ENCODE data around the gene PRSS38.

DNA sequence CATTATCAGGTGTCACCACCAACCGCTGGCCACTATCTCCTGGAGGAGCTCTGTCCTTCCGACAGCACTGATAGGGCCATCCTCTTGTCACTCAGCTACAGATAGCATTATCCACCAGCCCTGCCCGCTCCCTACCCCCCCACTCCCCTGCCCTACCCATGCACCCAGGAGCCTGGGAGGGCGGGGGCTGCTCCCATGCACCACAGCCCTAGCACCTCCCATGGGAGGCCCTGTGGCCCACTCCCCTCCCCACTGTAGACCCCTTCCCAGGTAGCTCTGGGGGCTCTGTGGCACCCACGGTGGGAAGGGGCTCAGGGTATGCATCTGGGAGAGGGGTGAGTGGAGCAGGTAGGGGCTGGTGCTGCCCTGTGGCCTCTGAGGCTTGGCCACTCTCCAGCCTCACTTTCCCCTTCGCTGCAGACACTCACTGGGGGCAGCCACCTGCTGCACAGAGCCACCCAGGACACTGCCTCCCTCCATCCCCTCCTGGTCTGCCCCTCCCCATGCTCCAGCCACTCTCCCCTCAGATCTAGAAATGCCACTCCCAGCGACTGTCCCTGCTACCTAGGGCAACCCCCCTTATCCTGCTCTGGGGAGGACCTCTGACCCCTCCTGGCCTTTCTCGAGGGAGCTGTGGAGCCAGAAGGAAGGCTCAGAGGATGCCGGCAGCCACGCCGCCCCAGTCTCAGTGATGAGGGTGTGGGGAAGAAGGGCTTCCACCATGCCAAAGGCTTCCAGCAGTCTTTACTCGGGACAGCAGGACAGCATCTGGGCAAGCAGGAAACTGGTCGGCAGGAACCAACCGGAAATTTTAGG, 73.8 kb downstream of the PRSS38 start:
- TF ChIP-seq POLR2A (IDR thresholded peaks at IDR 0.05; ENCODE audit: low read depth, low read length): no peak
- no peak for TF ChIP-seq MYC (IDR thresholded peaks at IDR 0.05; ENCODE audit: insufficient read depth, insufficient read length, insufficient replicate concordance, low read length, severe bottlenecking)
- TF ChIP-seq TCF3 (IDR thresholded peaks at IDR 0.05; ENCODE audit: borderline replicate concordance, insufficient read depth, low read depth, low read length): no peak
- TF ChIP-seq CEBPB (IDR thresholded peaks at IDR 0.05; ENCODE audit: borderline replicate concordance in 1 of 2, low read depth in 2 of 2, low read length in 2 of 2): no peak
- TF ChIP-seq, protein P1, sequence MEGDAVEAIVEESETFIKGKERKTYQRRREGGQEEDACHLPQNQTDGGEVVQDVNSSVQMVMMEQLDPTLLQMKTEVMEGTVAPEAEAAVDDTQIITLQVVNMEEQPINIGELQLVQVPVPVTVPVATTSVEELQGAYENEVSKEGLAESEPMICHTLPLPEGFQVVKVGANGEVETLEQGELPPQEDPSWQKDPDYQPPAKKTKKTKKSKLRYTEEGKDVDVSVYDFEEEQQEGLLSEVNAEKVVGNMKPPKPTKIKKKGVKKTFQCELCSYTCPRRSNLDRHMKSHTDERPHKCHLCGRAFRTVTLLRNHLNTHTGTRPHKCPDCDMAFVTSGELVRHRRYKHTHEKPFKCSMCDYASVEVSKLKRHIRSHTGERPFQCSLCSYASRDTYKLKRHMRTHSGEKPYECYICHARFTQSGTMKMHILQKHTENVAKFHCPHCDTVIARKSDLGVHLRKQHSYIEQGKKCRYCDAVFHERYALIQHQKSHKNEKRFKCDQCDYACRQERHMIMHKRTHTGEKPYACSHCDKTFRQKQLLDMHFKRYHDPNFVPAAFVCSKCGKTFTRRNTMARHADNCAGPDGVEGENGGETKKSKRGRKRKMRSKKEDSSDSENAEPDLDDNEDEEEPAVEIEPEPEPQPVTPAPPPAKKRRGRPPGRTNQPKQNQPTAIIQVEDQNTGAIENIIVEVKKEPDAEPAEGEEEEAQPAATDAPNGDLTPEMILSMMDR (IDR thresholded peaks at IDR 0.05 in 2 of 3, conservative IDR thresholded peaks at IDR 0.05 in 1 of 3; ENCODE audit: control insufficient read depth in 2 of 3, extremely low read depth in 1 of 3, insufficient read depth in 1 of 3, low read depth in 3 of 3, low read length in 3 of 3): no peak
- no peak for TF ChIP-seq NBN (IDR thresholded peaks at IDR 0.05)
- TF ChIP-seq SRF (IDR thresholded peaks at IDR 0.05; ENCODE audit: low read depth in 2 of 2, low read length in 2 of 2): no peak
- no peak for TF ChIP-seq SIN3A (IDR thresholded peaks at IDR 0.05; ENCODE audit: low read depth, low read length)
- TF ChIP-seq SREBF1 (IDR thresholded peaks at IDR 0.05; ENCODE audit: low read length): no peak
- no peak for TF ChIP-seq ASH2L (IDR thresholded peaks at IDR 0.05; ENCODE audit: borderline replicate concordance, low read depth)
- no peak for TF ChIP-seq NRF1 (conservative IDR thresholded peaks at IDR 0.05; ENCODE audit: low read depth, low read length)

Data from GM12878 (cell line).